ENCODE measurements around the gene RBM4.

The RBM4 gene

GRCh38 chr11:66651016-66651415 is 12.5 kb downstream of the RBM4 start:
- in situ Hi-C loops (cut with MboI; ENCODE audit: low sequenced_read_pairs) = no loop called here

- in situ Hi-C loops (cut with MboI; ENCODE audit: low sequenced_read_pairs) = no loop called here
These were observed 14.1 kb downstream of the RBM4 start for GRCh38 chr11:66652651-66653050.

- in situ Hi-C loops (cut with MboI; ENCODE audit: low sequenced_read_pairs) = no loop called here
These were observed 14.6 kb downstream of the RBM4 start for GRCh38 chr11:66653123-66653522.

- in situ Hi-C loops (cut with MboI; ENCODE audit: low sequenced_read_pairs) = no loop called here
These were observed 21.3 kb downstream of the RBM4 start for GRCh38 chr11:66659763-66660162.

- in situ Hi-C loops (cut with MboI; ENCODE audit: low sequenced_read_pairs) = no loop called here
These were observed 25.3 kb downstream of the RBM4 start for GRCh38 chr11:66663741-66664296.

GRCh38 chr11:66665369-66665768 is 26.9 kb downstream of the RBM4 start:
- in situ Hi-C loops (cut with MboI; ENCODE audit: low sequenced_read_pairs) = no loop called here

- in situ Hi-C loops (cut with MboI; ENCODE audit: low sequenced_read_pairs) = no loop called here
These were observed 32.3 kb downstream of the RBM4 start for GRCh38 chr11:66670816-66671215.

GRCh38 chr11:66674964-66675602 is 36.6 kb downstream of the RBM4 start:
- in situ Hi-C loops (cut with MboI; ENCODE audit: low sequenced_read_pairs) = loop anchor here (25.0 kb wide), 2 partner anchors 162 to 263 kb away; partner anchors contain the start of genes NPAS4 and RCE1

DNA sequence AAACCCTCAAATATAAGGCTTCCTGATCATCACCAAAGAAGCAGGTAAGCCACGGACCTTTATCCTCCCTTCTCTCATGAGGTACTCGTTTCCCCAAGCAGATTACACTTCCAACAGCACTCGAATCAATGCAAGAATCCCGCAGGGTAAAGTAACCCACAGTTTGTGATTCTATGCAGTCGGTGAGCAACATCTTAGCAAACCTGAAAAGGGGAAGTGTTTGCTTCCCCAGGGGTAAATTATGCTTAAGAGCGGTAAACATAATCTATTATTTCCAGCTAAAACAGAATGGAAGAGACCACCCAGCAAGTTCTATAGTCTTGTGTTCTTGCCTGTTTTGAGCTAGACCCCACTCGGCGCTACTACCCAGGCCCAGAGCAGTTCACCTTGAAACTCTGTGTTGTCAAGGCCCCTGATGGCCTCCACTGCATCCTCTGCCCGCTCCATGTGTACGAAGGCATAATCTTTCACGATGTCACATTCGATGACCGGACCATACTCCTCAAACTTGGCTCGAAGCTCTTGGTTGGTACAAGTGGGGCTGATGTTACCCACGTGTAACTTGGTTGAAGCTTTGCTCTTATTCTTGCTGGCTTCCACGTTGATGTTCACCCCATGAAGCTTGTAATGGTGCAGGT is 37.9 kb downstream of the RBM4 start:
- in situ Hi-C loops (cut with MboI; ENCODE audit: low sequenced_read_pairs) = loop anchor here (25.0 kb wide), 2 partner anchors 161 to 264 kb away; partner anchors contain the start of genes NPAS4 and RCE1

GRCh38 chr11:66676931-66677598 is 38.6 kb downstream of the RBM4 start:
- in situ Hi-C loops (cut with MboI; ENCODE audit: low sequenced_read_pairs) = loop anchor here (25.0 kb wide), 2 partner anchors 160 to 265 kb away; partner anchors contain the start of genes NPAS4 and RCE1

- in situ Hi-C loops (cut with MboI; ENCODE audit: low sequenced_read_pairs) = loop anchor here (25.0 kb wide), 2 partner anchors 160 to 265 kb away; partner anchors contain the start of genes NPAS4 and RCE1
These were observed 39.3 kb downstream of the RBM4 start, which contains the start of gene RBM4B for GRCh38 chr11:66677599-66678375. Gene RBM4B, minus strand, starts transcription at chr11:66677887. Its CDS starts 808 bp downstream, at chr11:66677079.

GRCh38 chr11:66680966-66681645 is 42.6 kb downstream of the RBM4 start:
- in situ Hi-C loops (cut with MboI; ENCODE audit: low sequenced_read_pairs) = loop anchor here (25.0 kb wide), 2 partner anchors 156 to 269 kb away; partner anchors contain the start of genes NPAS4 and RCE1

DNA sequence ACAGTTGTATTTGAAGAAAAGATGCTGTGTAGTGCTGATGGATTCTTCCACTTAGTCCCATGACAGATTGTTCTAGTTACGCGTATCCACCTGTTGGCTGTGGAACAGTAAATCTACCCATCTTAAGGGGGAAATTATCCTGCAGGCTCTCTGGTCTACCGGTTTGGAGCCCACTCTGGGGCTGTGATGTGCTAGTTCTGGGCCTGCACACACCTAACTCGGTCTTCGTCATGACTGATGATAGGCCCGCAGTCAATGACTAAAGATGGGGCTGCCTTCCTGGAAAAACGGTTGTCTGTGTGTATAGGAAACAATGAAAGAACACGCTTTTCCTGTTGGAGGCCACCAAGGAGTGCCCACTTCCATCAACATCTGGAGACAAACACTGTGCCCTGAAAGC is 45.4 kb downstream of the RBM4 start:
- in situ Hi-C loops (cut with MboI; ENCODE audit: low sequenced_read_pairs) = loop anchor here (25.0 kb wide), 2 partner anchors 153 to 272 kb away; partner anchors contain the start of genes NPAS4 and RCE1

DNA sequence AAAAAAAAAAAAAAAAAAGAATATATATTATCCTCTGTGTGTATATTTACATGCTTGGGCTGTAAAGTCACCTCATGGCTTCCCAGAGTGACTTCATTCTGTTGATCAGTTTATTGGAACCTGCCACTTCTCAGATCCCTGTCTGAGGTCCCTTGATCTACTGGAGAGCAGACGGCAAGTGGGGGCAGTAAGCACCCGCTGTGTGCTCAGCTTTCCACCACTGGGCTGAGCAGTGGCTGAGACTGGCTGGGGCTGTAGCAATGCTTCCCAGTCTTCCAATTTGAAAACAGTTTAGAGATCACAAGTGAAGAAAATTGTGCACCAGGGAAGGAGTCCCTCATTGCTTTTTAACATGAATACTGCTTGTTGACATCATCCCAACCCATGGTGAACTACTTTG is 46.1 kb downstream of the RBM4 start:
- in situ Hi-C loops (cut with MboI; ENCODE audit: low sequenced_read_pairs) = loop anchor here (25.0 kb wide), 2 partner anchors 153 to 272 kb away; partner anchors contain the start of genes NPAS4 and RCE1

GRCh38 chr11:66685276-66686099 is 47.0 kb downstream of the RBM4 start:
- in situ Hi-C loops (cut with MboI; ENCODE audit: low sequenced_read_pairs) = loop anchor here (25.0 kb wide), 2 partner anchors 152 to 273 kb away; partner anchors contain the start of genes NPAS4 and RCE1

- in situ Hi-C loops (cut with MboI; ENCODE audit: low sequenced_read_pairs) = loop anchor here (25.0 kb wide), 2 partner anchors 151 to 274 kb away; partner anchors contain the start of genes NPAS4 and RCE1
These were observed 47.7 kb downstream of the RBM4 start for GRCh38 chr11:66686100-66686785.

DNA sequence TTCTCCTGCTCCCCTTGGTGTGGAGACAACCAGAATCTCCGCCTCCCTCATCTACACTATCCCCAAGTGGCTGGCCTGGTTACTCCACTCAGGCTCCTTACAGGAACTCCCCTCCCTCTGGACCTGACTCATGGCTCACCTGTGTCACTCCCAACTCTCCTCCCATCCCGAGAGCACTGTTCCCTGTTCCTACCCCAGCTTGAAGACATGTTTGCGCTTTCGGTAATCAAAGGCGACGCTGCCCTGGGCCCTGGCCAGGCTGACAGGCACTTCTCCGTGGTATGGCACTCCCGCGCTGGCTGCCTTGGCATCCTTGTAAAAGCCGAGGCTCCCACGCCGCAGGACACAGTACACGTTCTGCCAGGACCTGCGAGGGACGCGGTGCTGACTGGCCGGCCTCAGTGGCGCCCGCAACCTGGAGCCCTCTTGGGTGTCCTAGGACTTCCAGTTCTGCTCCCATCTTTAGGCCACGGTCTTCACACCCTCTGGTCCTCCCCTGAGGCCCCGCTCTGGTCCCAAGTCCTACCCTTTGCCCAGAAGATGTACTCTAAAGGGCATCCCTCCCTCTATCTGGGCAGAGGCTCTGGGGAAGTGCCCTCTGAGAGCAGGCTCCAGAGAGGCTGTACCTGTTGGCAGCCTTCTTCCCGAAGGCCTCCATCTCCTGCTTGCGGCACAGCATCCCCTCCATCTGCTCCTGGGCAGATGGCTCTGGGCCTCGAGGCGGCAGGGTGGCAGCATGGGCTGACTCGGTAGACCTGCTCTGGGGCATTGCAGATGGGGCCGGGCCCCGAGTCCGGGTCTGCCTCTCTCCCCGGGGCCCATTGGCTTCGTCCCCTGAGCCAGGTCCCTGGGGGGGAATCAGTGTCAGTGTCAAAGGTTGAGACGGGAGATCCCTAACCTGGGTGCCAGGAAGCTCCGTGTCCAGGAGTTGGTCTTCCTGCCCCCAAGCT is 48.6 kb downstream of the RBM4 start:
- in situ Hi-C loops (cut with MboI; ENCODE audit: low sequenced_read_pairs) = loop anchor here (25.0 kb wide), 2 partner anchors 150 to 275 kb away; partner anchors contain the start of genes NPAS4 and RCE1

Measured in HL-60/S4 treated with retinoic acid at 250 ng/mL for 4 days and 3 days (cell line).